Thyroid gland (tissue), 4 donors: ENCODE data around the gene LCN15.

Experiments
- POLR2A ChIP-seq, 2 donors: fragments of 450-650 bp; IDR thresholded peaks; one replicate each; pipeline ENCODE4 v1.6.1; 2017; ENCODE audit warnings: antibody characterized with exemption in 2 of 2, mild to moderate bottlenecking in 2 of 2, moderate library complexity in 1 of 2
- TF ChIP-seq, protein P1 (sequence below), 6 experiments: fragments of 200-600 bp in 3 of 6; fragments of 450-650 bp in 3 of 6; sonication (generic) in 3 of 6; IDR thresholded peaks; one replicate each; pipeline ENCODE4 v1.5.1; 2016 to 2019; ENCODE audit warnings: antibody characterized with exemption in 6 of 6, mild to moderate bottlenecking in 2 of 6, inconsistent platforms in 1 of 6, moderate library complexity in 1 of 6

- TF ChIP-seq POLR2A (IDR thresholded peaks at IDR 0.05): no peak
- TF ChIP-seq, protein P1, sequence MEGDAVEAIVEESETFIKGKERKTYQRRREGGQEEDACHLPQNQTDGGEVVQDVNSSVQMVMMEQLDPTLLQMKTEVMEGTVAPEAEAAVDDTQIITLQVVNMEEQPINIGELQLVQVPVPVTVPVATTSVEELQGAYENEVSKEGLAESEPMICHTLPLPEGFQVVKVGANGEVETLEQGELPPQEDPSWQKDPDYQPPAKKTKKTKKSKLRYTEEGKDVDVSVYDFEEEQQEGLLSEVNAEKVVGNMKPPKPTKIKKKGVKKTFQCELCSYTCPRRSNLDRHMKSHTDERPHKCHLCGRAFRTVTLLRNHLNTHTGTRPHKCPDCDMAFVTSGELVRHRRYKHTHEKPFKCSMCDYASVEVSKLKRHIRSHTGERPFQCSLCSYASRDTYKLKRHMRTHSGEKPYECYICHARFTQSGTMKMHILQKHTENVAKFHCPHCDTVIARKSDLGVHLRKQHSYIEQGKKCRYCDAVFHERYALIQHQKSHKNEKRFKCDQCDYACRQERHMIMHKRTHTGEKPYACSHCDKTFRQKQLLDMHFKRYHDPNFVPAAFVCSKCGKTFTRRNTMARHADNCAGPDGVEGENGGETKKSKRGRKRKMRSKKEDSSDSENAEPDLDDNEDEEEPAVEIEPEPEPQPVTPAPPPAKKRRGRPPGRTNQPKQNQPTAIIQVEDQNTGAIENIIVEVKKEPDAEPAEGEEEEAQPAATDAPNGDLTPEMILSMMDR (IDR thresholded peaks at IDR 0.05): no peak
Measured at GRCh38 chr9:136777359-136777758, 13.0 kb upstream of the LCN15 start.
